ENCODE measurements around the gene AKR1A1. TPM values are rescaled to one million over a fixed set of nuclear protein-coding genes. Genes with fewer than 3 reads are reported as not detected.
A peak's percentile ranks its signal among the peaks of the same experiment; 100 is the strongest.
"Not testable (repeated sequence)": the region's sequence is repeated elsewhere in the genome, so short reads cannot be mapped to it uniquely, and the experiment has no call there.

The AKR1A1 gene
- total RNA-seq: 123 and 133 TPM in 2 replicates

DNA sequence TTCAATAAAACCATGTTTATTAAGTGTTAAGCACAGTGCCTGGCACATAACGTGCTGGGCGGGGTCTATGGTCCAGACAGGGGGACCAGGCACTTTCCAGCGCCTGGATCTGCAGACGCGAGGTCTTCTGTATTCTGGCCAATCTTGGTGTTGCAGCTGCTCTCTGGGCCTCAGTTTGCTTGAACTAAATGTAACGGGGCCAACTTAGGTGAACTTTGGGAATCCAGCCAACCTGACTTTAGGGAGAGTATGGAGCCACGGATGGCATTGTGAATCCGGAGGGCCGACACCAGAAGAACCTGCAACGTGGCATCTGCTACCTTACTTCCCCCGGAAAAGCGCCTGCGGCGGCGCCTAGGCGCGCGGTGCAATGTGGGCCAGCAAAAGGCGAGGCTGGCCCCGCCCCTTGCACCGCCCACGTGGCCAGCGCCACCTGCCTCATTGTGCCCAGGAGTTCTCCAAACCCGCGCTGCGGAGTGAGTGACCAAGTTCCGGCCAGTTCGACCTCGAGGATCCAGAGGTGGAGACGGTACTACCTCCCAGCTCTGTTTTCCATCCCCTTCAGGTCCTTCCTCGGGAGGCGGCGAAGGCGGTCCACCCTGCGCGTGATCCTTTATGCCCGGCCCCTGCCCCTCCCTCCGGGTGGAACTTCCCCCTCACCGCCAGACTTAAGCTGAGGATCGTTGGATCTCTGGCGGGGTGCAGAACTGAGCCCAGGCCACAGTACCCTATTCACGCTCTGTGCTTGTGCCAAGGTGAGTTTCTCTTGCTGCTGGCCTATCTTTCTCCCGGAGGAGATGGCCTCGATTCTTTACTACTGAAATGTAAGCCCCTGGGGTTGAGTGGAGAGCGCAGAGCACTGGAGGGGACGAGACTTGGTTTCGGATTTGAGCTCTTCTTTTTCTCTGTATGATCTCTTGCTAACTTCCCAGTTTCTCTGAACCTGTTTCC is at the start of gene AKR1A1:
TSS of gene AKR1A1 (plus strand) at position 426 of the 951 bp plus-strand sequence. CDS start 10,969 bp downstream, outside the sequence.
- DNase-seq (ENCODE audit: extremely low read depth, low read depth, low spot score): no peak

DNA sequence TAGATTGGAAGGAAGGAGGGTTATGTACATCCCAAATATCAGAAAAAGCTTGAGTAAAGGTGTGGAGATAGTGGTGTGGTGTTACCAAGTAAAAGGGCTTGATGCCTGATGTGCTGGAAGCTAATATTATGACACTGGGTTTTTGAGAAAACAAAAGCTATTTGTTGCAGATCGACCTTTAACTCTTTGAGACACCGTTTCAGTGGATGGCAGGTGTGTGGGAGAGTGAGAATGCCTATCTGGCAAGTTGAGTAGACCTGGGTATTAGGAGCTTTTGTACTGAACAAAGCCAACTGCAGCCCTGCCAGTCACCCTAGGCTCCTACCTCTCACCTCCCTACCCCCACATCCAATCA is 49.1 kb upstream of the AKR1A1 start:
- no peak for DNase-seq (ENCODE audit: extremely low read depth, low read depth, low spot score)

DNA sequence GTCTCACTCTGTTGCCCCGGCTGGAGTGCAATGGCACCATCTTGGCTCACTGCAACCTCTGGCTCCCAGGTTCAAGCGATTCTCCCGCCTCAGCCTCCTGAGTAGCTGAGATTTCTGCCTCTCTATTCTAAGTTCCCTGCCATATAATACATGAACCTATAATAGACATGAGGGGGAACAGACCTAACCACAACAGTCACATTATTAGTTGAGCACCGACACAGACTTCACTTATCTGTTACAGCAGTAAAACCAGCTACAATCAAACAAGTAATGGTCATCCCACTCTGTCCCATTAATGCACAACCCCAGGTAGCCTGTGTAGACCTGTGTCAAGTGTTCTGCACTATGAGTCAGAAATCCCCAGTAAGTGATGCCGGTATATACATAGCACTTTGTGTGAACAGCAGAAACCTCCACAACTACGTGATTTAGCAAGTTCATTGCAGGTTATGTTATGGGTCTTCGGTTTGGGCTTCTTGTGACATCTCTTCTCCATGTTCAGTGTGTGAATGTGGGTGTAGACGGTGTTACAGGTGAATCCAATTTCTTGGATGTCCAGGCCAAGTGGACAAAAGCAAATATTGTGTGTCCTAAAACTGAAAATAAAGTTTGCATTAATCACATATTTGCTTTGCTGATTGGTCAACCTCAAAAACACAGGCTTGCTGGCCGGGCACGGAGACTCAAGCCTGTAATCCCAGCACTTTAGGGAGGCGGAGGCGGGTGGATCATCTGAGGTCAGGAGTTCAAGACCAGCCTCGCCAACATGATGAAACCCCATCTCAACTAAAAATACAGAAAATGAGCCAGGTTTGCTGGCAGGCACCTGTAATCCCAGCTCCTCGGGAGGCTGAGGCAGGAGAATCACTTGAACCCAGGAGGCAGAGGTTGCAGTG is 46.9 kb upstream of the AKR1A1 start:
- DNase-seq (ENCODE audit: extremely low read depth, low read depth, low spot score): no peak

GRCh38 chr1:45507195-45507594 is 43.4 kb upstream of the AKR1A1 start:
- no peak for DNase-seq (ENCODE audit: extremely low read depth, low read depth, low spot score)

- no peak for DNase-seq (ENCODE audit: extremely low read depth, low read depth, low spot score)
Measured at GRCh38 chr1:45507893-45508292, 42.7 kb upstream of the AKR1A1 start.

GRCh38 chr1:45508295-45509151 is 42.1 kb upstream of the AKR1A1 start:
- DNase-seq (ENCODE audit: extremely low read depth, low read depth, low spot score): no peak

DNA sequence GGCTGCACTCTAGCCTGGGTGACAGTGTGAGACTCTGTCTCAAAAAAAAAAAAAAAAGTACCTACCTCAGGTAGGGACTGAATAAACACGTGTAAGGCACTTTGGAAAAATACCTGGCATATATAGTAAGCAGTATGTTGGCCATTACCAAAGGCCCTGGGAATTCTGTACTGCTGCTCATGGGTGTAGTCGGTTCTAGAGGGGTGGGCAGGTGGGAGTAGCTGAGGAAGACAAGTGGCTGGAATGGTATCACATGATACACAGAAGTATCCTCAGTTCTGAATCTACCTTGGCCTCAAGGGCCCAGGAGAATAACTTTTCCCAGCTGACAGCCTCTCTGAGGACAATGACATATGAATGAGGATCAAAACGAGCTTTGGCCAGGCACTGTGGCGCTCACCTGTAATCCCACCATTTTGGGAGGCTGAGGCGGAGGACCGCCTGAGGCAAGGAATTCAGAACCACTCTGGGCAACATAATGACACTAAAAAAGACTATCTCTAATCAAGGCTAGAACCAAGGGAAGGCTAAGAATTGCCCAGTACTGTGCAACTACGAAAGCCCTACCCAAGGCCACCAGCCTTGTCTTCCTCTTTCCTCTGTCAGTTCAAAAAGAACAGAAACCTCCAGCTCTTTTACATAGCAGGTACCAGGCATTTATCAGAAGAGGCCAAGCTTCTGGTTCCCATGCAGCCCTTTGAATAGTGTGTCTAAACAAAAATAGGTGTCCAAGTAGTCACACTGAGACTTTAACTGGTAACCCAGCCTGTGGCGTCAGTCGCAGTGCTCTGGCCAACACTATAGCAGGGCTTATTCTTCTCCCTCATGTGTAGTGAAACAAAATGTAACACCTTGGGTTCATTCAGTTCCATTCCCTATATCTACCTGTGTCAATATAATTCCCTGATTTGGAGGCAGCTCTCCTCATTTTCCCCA is 40.3 kb upstream of the AKR1A1 start:
- DNase-seq (ENCODE audit: extremely low read depth, low read depth, low spot score): no peak

GRCh38 chr1:45510972-45511527 is 39.6 kb upstream of the AKR1A1 start:
- no peak for DNase-seq (ENCODE audit: extremely low read depth, low read depth, low spot score)

- peak; percentile 45 for DNase-seq (ENCODE audit: extremely low read depth, low read depth, low spot score)
Measured at GRCh38 chr1:45512641-45513054, 38.0 kb upstream of the AKR1A1 start.

DNA sequence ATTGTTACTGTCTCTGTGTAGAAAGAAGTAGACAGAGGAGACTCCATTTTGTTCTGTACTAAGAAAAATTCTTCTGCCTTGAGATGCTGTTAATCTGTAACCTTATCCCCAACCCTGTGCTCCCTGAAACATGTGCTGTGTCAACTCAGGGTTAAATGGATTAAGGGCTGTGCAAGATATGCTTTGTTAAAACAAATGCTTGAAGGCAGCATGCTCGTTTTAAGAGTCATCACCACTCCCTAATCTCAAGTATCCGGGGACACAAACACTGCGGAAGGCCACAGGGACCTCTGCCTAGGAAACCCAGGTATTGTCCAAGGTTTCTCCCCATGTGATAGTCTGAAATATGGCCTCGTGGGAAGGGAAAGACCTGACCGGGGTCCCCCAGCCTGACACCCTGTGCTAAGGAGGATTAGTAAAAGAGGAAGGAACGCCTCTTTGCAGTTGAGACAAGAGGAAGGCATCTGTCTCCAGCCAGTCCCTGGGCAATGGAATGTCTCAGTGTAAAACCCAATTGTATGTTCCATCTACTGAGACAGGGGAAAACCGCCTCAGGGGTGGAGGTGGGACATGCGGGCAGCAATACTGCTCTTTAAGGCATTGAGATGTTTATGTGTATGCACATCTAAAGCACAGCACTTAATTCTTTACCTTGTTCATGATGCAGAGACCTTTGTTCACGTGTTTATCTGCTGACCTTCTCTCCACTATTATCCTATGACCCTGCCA is 36.9 kb upstream of the AKR1A1 start:
- not testable (repeated sequence) for DNase-seq (ENCODE audit: extremely low read depth, low read depth, low spot score)

DNA sequence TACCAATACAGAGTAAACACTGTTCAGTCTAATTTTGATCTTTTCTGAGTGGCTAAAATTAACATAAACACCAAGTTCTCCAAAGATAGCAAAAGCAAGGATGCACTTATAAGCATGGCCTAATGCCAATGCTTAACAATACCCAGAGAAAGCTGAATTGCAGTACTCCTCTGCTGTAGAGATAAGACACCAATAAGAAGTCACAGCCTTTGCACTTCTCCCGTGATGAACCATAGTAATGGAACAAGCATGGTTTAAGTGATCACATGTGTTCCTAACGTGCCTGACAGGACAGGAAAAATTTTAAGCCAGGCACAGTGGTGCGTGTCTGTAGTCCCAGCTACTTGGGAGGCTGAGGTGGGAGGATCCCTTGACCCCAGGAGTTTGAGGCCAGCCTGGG is 34.6 kb upstream of the AKR1A1 start:
- DNase-seq (ENCODE audit: extremely low read depth, low read depth, low spot score): no peak

DNA sequence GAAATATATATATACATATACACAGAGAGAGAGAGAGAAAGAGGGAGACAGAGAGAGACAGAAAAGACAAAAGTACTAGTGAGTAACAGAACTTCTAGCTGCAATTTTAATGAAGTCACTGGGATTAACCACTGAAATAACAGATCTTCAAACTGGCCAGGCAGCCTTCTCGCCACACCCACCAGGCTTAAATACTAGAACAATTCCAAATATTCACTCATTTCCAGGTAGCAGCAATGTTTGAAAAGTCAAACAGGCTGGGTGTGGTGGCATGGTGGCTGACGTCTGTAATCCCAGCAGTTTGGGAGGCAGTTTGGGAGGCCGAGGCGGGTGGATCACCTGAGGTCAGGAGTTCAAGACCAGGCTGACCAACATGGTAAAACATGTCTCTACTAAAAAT is 34.2 kb upstream of the AKR1A1 start:
- no peak for DNase-seq (ENCODE audit: extremely low read depth, low read depth, low spot score)

DNA sequence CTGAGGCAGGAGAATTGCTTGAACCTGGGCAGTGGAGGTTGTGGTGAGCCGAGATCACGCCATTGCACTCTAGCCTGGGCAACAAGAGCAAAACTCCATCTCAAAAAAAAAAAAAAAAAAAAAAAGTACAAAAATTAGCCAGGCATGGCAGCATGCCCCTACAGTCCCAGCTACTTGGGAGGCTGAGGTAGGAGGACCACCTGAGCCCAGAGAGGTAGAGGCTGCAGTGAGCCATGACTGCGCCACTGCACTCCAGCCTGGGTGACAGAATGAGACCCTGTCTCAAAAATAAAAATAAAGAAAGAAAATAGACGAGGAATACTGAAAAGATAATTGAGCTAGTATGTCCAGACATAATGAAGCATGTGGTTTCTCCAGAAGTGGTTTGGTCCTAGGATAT is 32.3 kb upstream of the AKR1A1 start:
- not testable (repeated sequence) for DNase-seq (ENCODE audit: extremely low read depth, low read depth, low spot score)

GRCh38 chr1:45518910-45519309 is 31.7 kb upstream of the AKR1A1 start:
- no peak for DNase-seq (ENCODE audit: extremely low read depth, low read depth, low spot score)

GRCh38 chr1:45519774-45520173 is 30.9 kb upstream of the AKR1A1 start:
- not testable (repeated sequence) for DNase-seq (ENCODE audit: extremely low read depth, low read depth, low spot score)

DNA sequence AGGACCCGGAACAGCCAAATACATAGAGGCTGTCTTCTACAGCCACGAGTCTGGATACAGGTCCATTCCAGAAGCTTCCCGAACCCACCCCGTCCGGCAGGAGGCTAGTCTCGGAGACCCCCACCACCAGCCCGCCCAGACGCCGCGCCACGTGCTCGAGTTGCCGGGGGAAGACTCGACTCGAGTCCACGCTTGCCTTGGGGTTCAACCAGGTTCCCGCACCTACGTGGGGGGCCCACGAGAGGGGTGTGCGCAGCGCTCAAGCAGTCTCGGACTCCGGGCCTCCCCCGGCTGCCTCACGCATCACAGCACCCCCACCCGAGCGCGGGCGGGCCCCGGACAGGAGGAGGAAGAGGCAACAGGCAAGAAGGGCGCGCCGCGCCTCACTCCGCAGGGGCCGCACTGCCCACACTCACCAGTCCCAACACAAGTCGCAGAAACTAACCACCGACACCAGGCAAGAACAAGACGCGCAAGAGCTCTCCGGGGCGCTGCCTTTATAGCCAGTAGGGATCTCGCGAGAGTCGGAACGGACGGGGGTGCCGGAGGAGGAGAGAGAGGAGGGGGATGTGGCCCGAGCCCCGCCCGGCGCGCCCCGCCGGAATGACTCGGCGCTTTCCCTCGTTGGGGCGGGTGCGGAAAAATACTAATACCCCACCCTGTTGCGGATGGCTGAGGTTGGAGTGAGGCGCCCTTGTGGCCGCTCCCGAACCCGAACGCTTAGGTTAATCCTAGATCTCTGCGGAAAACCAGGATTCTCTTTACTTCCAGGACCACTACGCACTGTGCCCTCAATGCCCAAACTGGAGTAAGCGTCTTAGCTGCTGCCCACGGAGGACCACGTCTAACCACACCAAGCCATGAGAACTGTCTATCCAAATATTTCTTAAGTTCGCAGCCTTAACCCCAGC is 29.0 kb upstream of the AKR1A1 start, which contains the start of gene PRDX1:
TSS of gene PRDX1 (minus strand) at position 472 of the 911 bp plus-strand sequence. CDS start 2,841 bp downstream, outside the sequence.
- DNase-seq (ENCODE audit: extremely low read depth, low read depth, low spot score): peak; percentile 71

Measured in glomerular endothelial cell (primary cell).